NCI-H526 treated with DMSO at 0.1 percent for 48 hours (cell line): ENCODE data around the gene MYO1G.
"Not testable (repeated sequence)": the region's sequence is repeated elsewhere in the genome, so short reads cannot be mapped to it uniquely, and the experiment has no call there.

Experiments used
- DNase-seq: peaks from one replicate; lab custom pipeline; 2025; lab: John Stamatoyannopoulos, UW

MYO1G gene

DNA sequence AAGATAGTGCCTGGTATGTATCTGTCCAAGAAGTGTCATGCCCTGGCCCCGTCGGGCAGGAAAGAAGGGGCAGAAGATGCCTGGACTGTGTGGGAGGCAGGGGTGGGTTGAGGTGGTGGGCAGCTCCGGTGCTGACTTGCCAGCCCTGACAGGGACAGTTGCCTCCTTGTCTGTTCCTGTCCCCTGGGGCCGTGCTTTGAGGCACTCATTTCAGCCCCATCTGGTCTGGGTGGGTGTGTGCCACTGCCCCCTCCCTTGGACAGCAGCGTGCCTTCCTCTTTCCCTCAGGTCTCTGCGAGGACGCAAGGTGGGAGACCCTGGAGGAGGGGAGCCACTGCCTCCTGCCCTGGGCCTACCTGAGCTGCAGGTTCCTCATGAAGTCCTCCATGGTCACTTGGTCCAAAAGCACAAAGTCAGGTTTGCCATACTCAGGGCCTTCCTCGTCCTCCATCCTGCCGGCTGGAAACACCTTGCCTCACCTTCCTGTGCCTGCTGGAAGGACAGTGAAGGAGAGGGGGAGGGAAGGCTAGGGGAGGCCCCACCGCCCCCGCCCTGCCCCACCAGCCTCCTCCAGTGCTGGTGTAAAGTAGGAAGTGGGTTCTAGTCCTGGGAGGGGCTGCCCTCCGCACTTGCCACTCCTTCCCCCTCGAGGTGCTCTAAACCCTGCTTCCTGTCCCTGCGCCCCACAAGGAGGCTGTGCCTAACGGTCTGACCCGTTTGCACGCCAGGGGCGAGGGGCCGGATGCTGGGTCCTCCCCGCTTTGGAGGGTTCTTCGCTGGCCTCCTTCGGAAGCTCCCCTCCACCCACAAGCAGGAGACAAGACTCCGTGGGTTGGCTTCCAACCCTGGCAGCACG is at the start of gene MYO1G:
MYO1G (minus strand) TSS at position 505 of the 856 bp plus-strand sequence; CDS start at position 451, 54 bp downstream.
- no peak for DNase-seq

DNA sequence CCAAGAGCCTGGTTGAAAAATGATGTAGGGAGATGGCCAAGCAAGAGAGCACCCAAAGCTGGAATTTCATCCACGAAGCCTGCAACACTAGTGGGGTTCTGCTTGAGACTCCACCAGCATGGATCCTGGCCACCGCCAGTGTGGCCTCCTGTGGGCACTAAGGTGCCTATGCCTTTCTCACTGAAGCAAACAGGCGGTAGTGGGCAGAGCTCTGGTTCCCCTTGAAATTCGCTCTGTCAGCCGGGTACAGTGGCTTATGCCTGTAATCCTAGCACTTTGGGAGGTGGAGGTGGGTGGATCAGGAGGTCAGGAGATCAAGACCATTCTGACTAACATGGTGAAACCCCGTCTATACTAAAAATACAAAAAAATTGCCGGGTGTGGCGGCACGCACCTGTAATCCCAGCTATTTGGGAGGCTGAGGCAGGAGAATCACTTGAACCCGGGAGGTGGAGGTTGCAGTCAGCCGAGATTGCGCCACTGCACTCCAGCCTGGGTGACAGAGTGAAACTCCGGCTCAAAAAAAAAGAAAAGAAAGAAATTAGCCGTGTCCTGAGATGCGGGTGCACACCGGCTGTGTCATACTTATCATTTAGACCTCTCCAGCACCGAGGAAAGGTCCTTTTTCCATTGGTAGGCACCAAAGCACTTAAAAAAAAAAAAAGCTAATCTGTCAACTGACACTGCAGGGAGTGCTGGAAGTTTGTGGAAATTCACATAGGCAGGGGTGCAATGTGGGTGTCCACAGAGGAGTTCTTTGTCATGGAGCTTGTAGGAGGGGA is 49.5 kb upstream of the MYO1G start:
- no peak for DNase-seq

DNA sequence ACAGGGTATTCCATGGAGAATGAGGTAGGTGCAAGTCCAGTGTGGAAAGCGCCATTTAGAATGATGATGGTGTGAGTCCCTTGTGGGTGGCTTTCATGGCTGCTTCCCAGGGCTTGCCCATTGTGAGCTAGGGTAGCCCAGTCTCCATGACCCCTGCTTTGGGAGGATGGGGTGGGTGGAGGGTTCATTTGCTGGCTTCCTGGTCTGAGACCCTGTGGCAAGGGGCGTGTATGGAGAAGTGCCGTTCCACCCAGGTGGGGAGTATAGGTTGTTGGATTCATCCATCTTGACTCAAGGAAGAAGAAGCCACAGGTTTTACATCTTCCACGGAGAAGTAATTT is 48.9 kb upstream of the MYO1G start:
- no peak for DNase-seq

DNA sequence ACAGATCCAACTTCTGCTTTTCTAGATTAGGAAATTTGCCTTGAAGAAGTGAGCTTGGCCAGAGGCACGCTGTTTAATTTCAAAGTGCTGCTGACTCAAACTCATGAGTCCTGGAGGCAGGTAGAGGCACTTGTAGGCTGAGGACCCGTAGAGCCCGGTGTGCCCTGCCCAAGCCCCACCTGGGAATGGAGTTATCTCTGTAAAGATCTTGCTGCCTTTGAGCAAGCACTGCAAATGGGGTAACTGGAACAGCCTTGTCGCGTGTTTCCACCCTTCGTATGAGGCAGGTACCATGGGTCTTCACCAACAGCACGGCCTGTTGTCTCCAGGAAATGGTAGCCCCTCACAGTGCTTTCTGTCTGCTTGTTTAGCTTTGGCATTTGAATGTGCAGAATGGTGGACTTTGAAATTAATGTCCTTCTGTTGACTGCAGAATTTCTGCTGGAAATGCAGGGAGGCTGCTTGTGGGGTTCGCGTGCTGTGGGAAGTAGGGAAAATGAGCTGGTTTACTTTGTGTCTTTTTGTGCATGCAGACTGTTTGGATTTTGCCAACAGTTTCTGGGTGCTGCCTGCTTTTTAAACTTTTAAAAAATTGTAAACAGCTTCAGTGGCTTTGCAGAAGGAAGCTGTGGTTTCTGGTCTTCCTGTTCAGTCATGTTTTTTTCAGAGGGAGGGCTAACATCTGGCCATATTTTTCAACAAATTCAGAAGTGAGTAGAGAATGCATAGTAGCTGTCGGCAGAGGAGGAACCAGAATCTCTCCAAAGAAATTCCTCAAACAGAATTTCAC is 48.4 kb upstream of the MYO1G start:
- DNase-seq: no peak

DNA sequence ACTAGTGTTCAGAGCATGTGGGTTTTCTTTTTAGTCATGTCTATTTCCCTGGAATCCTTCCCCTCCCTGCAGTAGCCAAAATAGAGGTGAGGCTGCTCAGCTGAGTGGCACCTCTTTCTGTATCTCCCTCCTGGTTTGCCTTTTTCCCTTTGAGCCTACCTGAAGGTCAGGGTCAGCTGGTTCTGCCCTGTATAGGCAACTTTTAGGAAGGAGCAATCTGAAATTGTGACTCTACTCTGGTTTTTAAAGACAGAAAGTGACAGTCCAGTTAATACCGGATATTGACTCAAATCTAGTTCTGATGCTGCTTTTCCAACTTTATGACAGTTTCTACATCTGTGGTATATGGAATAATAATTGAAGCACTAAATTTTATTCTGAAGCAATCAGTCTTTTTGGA is 47.2 kb upstream of the MYO1G start:
- no peak for DNase-seq

DNA sequence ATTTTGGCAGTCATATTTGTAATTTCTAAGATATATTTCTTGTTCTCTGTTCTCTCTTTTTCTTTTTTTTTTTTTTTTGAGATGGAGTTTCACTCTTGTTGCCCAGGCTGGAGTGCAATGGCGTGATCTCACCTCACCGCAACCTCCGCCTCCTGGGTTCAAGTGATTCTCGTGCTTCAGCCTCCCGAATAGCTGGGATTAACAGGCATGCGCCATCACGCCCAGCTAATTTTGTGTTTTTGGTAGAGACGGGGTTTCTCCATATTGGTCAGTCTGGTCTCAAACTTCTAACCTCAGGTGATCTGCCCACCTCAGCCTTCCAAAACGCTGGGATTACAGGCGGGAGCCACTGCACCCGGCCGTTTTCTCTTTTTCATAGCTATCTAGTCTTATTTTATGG is 46.7 kb upstream of the MYO1G start:
- DNase-seq: not testable (repeated sequence)

DNA sequence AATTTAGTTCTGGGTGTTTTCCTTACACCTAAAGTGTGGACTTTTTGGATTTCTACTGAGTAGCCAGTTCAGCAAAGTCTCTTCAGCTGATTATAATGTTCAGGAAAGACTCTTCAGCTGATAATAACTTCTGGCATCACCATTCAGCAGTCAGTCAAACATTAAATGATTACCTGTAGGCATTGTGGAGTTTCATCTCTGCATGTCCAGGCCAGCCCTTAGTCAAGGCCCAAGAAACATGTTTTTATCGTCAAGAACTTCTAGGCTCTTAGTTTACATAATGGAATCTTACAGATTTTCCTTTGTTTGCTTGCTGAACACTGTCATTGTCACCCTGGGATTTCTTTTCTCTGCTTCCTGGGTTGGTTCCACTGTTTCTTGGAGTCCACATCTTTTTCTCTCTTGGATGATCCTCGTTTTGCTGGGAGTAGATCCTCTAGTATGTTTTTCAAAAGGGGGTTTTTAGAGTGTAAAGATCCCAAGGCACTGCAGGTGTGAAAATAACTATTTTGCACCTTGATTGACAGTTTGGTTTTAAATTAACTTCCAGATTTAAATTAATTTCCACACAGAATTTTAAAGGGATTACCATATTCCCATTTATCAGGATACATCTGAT is 45.4 kb upstream of the MYO1G start:
- DNase-seq: no peak

DNA sequence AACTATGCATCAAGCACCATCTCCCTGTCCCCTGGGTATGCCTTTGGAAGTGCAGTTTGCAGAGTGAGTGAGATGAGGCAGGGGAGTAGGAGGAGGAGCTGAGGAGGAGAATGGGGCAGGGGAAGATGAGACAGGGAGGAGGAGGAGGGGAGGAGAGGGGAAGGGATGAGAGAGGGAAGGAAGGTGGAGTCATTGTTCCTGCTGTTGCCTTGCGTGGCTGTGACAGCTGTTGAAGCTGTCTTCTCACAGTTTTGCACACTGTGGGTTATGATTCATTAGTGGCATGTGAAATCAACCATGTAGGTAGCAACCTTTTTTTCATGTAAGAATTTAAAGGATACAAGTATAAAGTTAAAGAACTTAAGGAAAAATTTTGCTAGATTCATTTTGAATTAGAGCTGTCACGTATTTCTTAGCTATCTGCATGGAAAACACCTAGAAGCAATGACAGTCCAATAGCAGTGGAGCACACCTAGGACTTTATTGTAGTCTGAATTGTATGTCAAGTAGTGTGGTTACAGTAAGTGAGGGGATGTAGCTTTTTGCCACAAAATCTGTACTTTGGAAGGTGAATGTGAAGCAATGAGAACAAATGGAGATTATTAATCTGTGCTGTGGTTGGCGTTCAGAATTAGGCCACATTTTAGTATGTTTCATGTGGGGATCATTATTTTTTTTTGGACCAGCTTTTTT is 42.9 kb upstream of the MYO1G start:
- no peak for DNase-seq

DNA sequence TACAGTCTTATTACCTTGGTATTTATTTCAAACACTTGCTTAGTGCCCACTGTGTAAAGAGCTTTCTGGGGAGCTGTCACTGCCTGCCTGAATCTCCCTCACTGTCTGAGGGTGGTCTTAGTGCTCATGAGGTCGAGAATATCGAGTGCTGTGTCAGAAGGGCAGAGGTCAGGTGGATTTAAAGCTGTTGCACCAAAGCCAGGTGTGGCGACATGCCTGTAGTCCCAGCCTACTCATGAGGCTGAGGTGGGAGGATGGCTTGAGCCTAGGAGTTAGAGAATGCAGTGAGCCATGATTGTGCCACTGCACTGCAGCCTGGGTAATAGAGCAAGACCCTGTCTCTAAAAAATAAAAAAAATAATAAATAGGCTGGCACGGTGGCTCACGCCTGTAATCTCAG is 42.1 kb upstream of the MYO1G start:
- DNase-seq: no peak

DNA sequence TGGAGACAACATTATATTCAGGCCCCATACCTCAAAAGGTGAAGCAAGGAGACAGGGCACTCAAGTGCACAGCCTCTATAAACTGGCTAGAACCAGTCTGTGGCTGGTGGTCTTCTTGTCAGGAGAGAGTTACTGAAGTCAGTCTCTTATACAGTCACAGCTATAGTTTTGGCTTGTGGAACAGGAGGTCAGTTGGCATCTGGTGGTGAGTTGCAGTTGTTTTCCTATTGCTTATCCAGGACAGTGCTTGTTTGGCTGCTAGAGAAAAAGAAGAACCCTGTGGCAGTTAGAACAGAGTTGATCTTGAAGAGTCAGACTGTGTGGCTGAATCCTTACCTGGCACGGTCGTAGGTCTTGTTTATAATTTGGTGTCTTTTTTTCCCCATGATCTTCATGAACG is 38.4 kb upstream of the MYO1G start:
- no peak for DNase-seq

DNA sequence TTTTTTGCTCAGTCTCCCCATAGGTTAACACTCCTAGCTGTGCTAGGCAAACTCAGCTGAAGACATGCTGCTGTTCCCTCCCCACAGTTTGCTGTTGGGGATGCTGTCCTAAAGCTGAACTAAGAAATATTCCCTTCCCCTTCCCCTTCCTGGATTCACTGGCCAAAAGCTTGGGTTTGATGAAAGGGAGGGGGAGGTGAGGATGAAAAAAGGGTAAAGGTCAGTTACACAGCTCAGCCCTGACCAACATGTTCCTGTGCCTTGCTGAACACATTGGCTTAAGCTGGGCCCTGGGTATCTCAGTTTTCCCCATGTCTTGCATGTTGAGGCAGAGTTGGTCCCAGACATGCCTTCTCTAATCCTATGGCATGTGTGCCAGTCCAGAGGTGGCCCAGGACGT is 36.5 kb upstream of the MYO1G start:
- DNase-seq: no peak

DNA sequence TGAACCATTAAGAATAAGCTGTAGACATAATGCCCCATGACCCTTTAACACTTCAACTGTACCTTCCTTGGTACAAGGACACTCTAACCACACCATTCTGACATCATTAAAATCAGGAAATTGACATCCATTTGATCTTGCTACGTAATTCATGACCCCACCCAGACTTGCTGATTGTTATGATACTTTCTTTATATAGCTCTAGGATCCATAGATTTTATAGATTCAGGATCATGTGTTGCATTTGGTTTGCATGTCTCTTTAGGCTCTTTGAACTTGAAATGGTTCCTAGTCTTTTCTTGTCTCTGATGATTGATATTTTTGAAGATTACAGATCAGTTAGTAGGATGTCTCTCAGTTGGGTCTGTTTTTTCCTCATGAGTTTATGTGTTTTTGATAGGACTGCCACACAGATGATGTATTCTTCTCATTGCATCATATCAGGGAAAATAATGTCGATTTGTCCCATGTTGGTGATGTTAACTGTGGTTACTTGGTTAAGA is 34.7 kb upstream of the MYO1G start:
- no peak for DNase-seq

DNA sequence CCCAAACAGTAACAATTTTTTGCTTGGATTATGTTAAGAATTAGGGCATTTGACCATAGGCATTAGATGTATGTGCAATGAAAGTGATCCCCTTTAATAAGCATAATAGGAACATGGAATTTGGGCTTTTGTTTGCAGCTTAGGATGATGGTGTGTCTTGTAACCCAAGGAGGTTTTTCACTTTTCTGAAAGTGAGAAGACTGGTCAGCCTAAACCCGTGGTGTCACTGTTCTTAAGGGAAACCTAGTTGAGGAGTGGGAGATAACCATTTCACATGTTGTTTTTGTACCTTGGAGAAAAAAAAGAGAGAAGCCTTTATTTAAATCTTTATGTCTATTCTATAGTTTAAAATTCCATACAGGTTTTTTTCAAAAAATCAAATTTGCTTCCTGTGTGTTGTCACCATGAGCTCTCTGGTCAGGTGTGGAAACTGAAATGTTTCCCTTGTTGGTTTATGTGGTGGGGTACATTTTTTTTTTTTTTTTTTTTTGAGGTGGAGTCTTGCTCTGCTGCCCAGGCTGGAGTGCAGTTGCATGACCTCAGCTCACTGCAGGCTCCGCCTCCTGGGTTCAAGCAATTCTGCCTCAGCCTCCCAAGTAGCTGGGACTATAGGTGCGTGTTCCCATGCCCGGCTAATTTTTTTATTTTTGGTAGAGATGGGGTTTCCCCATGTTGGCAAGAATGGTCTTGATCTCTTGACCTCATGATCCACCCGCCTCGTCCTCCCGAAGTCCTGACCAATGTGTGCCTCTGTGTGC is 28.9 kb upstream of the MYO1G start:
- no peak for DNase-seq

DNA sequence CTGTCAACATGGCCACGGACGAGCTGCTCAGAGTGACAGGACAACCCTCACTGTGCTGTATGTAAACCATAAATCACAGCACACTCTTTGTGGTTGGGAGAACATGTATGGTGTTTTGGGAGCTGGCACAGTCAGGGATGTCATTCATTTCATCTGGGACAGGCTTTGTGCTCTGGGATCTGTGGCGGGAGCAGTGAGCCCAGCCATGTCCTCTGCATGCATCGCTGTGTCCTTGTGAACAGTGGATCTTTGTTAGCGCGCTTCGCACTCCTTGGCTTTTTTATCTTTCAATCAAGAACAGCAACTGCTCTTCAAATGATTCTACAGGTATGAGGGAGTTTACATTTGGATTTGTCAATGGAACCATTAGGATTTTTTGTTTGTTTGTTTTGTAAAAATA is 28.3 kb upstream of the MYO1G start:
- DNase-seq: no peak

DNA sequence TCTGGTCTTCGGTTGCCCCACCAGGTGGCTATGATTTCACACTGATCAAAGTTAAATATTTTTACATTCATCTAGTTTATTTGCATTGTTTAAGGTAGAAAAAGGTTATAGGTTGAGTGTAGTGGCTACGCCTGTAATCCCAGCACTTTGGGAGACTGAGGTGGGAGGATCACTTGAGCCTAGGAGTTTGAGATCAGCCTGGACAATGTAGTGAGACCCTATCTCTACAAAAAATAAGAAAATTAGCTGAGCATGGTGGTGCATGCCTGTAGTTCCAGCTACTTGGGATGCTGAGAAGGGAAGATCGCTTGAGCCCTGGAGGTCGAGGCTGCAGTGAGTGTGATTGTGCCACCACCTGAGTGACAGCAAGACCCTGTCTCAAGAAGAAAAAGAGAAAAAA is 25.0 kb upstream of the MYO1G start:
- no peak for DNase-seq

DNA sequence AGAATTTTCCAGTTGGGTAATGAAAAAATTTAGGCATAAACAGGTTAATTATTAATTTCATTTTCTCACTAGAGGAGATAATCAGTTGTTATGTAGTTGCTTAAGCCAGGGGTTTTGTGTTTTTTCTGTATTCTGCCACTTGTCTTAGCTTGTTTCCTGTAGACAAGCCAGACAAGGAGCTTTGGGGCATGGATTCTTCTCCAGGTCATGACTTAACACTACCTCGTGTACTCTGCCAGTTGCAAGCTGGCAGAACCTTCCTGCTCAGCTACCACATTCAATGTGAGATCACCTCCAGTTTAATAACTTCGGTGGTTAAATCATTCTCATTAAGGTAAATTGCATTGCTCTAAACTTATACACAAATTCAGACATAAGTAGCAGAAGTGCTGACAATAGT is 23.0 kb upstream of the MYO1G start:
- no peak for DNase-seq

DNA sequence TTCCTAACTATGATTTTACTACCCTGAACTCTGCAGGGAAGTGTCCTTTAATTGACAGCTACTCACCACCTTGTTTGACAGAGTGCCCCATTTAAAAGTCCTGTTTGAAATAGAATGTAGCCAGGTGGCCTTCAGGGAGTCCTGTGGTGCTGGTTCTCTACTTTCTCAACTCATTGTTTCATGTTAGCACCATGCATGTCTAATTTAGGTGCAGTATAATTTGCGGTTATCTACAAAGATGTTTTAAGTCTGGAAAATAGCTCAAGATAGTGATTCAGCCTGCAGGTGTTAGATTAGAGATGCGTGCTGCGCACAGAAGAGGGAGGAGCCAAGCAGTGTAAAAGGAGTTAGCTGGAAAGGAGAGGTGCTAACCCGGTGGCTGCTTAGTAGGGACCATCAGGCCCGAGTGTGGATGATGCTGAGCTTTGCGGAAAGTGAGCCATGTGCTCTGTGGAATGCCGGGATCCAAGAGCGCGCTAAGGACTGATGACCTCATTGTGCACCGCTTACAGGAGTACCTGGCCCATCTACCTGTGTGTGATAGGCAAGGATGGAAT is 22.4 kb upstream of the MYO1G start:
- peak; percentile 34 for DNase-seq

DNA sequence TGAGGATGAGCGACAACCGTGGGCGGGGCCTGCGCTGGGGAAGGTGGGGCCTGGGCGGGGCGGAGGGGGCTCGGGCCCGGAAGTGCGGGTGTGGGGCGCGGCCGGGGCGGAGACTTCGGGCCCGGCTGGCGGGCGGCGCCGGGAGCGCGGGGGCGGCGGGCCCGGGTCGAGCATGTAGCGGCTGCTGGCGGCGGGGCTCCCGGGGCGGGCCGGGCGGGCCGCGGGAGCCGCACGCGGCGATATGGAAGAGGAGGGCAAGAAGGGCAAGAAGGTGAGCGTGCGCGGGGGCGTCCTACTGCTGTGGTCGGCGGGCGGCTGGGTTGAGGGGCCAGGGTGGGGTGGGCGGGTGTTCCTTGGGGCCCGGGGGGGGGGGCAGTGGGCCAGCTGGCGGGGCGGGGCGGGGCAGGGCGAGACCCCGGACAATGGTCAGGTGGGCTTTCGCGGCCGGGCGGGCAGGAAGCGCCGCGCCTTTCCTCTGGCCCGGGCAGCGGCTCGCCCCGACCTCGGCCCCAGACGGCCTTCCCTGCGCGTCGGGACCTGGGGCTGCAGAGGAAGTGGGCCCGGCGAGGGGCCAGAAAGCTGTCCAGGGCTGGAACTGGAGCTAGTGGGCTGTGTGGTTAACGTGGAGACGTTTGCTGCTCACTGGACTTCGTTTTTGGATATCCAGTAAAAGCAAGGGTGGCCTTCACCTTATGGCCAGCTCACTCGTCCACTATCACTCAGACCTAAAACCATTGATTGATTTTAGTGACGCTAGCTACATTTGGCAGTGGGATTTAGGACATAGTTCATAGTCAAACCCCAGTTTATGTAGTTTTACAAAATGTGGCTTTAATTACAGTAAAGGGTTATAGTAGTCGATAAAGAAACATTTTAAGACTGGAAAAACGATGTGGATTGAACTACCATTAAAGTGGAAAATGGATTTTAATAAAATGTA is 21.5 kb upstream of the MYO1G start, which contains the start of gene CCM2:
CCM2 (plus strand) TSS at position 109 of the 940 bp plus-strand sequence; CDS start at position 242, 133 bp downstream.
- no peak for DNase-seq
